ENCODE data around the gene ZNF582. TPM values are rescaled to one million over a fixed set of nuclear protein-coding genes. Genes with fewer than 3 reads are reported as not detected.
A peak's percentile ranks its signal among the peaks of the same experiment; 100 is the strongest.

ZNF582 gene
- total RNA-seq (ENCODE audit: low replicate concordance) = 2.5 and 4.0 TPM in 2 replicates

DNA sequence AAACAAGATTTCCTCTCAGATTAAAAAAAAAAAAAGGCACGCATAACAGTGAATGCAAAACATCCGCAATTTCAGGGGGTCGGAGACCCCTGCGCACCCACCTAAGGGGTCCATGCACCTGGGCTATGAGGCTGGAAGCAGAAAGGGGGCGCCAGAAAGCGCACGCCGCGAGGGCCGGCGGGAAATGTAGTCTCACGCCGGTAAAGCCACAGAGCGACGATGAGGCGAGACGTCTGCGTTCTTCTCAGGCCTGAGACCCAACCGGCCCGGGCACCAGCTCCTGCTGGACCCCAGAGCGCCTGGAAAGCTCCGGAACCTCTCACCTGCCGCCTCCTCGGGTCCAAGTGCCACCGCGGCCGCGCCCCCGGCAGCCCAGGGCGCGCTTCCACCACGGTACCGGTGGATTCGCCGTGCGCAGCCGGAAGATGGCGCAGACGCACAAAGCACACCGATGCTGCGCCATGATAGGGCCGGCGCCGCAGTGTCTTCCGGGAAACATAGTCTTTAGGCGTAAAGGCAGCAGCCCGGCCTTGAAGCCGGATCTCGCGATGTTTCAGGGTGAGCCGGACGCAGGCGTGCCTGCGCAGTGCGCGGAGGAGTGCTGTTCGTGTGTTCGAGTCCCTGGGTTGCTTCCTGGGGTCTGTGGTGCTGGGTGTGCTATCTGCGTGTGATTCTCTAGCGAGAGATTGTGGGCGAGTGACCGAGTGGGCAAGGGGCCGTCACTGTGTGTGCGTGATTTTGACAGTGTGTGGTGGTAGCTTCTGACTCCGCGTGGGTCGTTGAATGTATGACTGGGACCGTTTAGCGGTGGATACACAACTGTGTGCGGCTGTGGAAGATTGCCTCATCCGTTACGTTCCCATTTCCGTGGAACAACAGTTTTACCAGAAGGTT, at the start of gene ZNF582:
Gene ZNF582, minus strand, starts transcription at position 416 of the 894 bp plus-strand sequence. CDS start 1,782 bp downstream, outside the sequence.
- H3K36me3 ChIP-seq = no peaks in the 10 kb centered on the region
- no peaks in the 10 kb centered on the region for H3K27me3 ChIP-seq

DNA sequence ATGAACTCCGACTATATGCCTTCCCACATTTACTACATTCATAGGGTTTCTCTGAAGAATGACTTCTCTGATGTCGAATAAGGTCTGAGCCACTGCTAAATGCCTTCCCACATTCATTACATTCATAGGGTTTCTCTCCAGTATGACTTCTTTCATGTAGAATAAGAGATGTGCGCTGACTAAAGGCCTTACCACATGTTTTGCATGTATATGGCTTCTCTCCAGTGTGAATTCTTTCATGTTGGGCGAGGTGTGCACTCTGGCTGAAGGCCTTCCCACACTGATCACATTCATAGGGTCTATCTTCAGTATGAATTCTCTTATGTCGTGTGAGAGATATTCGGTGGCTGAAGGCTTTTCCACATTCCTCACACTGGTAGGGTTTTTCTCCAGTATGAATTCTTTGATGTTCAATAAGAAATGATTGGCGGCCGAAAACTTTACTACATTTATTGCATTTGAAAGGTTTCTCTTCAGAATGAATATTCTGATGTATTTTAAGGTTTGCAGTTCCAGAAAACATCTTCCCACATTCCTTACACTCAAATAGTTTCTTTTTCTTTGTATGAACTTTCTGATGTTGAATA, 48.0 kb upstream of the ZNF582 start:
- Mint-ChIP-seq H3K27ac (no peak overlapping the region), H3K9me3 (peaks cover 61% of the 10 kb centered on the region), H3K4me1 (no peaks in the 10 kb centered on the region), H3K27me3 (ENCODE audit: insufficient read depth, low read depth) (peaks cover 2% of the 10 kb centered on the region), H3K4me3 (no peak overlapping the region), H3K36me3 (no peaks in the 10 kb centered on the region)
- TF ChIP-seq, protein P1, sequence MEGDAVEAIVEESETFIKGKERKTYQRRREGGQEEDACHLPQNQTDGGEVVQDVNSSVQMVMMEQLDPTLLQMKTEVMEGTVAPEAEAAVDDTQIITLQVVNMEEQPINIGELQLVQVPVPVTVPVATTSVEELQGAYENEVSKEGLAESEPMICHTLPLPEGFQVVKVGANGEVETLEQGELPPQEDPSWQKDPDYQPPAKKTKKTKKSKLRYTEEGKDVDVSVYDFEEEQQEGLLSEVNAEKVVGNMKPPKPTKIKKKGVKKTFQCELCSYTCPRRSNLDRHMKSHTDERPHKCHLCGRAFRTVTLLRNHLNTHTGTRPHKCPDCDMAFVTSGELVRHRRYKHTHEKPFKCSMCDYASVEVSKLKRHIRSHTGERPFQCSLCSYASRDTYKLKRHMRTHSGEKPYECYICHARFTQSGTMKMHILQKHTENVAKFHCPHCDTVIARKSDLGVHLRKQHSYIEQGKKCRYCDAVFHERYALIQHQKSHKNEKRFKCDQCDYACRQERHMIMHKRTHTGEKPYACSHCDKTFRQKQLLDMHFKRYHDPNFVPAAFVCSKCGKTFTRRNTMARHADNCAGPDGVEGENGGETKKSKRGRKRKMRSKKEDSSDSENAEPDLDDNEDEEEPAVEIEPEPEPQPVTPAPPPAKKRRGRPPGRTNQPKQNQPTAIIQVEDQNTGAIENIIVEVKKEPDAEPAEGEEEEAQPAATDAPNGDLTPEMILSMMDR (IDR thresholded peaks at IDR 0.05) = no peak
- TF ChIP-seq EZH2phosphoT487 (IDR thresholded peaks at IDR 0.05) = no peak
- TF ChIP-seq EZH2 (IDR thresholded peaks at IDR 0.05) = no peak
- H3K27ac ChIP-seq = no peak overlapping the region
- DNase-seq (ENCODE audit: low spot score) = no peak
- H3K9me3 ChIP-seq (ENCODE audit: low read depth) = peaks cover 38% of the 10 kb centered on the region
- H3K79me2 ChIP-seq (ENCODE audit: low read depth) = no peaks in the 10 kb centered on the region
- H3K36me3 ChIP-seq = peaks cover 22% of the 10 kb centered on the region
- H3K9ac ChIP-seq = no peak overlapping the region
- no peaks in the 10 kb centered on the region for H4K20me1 ChIP-seq (ENCODE audit: low read depth)
- no peak overlapping the region for H2AFZ ChIP-seq (replicated peaks)
- H3F3A ChIP-seq (ENCODE audit: low read depth) = no peaks in the 10 kb centered on the region
- no peaks in the 10 kb centered on the region for H3K4me1 ChIP-seq
- H3K4me2 ChIP-seq = no peak overlapping the region
- H3K4me3 ChIP-seq = no peak overlapping the region
- H3K27me3 ChIP-seq = no peaks in the 10 kb centered on the region

More for the DNA sequence above, at the start of gene ZNF582:
- peak; percentile 98 for DNase-seq (ENCODE audit: low spot score)
- Histone ChIP-seq H3K4me1 (no peaks in the 10 kb centered on the region), H4K20me1 (ENCODE audit: low read depth) (no peaks in the 10 kb centered on the region), H2AFZ (replicated peaks) (peak within 1 kb of the TSS; percentile 95), H3K4me2 (peak within 1 kb of the TSS; percentile 69), H3K4me3 (peak within 1 kb of the TSS; percentile 64), H3F3A (ENCODE audit: low read depth) (no peaks in the 10 kb centered on the region), H3K9ac (peak within 1 kb of the TSS; percentile 86), H3K27ac (peak within 1 kb of the TSS; percentile 23), H3K9me3 (ENCODE audit: low read depth) (no peaks in the 10 kb centered on the region), H3K79me2 (ENCODE audit: low read depth) (no peaks in the 10 kb centered on the region)
- H3K9me3 Mint-ChIP-seq = peaks cover 70% of the 10 kb centered on the region
- peaks cover 10% of the 10 kb centered on the region for H3K27me3 Mint-ChIP-seq (ENCODE audit: insufficient read depth, low read depth)
- H3K4me1 Mint-ChIP-seq = peaks cover 2% of the 10 kb centered on the region
- peaks cover 62% of the 10 kb centered on the region for H3K36me3 Mint-ChIP-seq
- peak within 1 kb of the TSS; percentile 85 for H3K4me3 Mint-ChIP-seq
- TF ChIP-seq EZH2 (IDR thresholded peaks at IDR 0.05) = no peak
- TF ChIP-seq, protein P1 (IDR thresholded peaks at IDR 0.05) = peak; percentile 84
- peak within 1 kb of the TSS; percentile 98 for H3K27ac Mint-ChIP-seq

DNA sequence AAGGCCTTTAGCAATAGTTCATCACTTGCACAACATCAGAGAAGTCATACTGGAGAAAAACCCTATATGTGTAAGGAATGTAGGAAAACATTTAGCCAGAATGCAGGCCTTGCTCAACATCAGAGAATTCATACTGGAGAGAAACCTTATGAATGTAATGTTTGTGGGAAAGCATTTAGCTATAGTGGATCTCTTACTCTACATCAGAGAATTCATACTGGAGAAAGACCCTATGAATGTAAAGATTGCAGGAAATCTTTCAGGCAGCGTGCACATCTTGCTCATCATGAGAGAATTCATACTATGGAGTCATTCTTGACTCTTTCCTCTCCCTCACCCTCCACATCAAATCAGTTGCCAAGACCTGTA, 30.6 kb upstream of the ZNF582 start:
- no peak overlapping the region for H3K4me2 ChIP-seq
- peaks cover 82% of the 10 kb centered on the region for H3K9me3 Mint-ChIP-seq
- no peaks in the 10 kb centered on the region for H3K79me2 ChIP-seq (ENCODE audit: low read depth)
- H3K9me3 ChIP-seq (ENCODE audit: low read depth) = peaks cover 92% of the 10 kb centered on the region
- H3K4me3 ChIP-seq = no peak overlapping the region
- TF ChIP-seq, protein P1 (IDR thresholded peaks at IDR 0.05) = no peak
- TF ChIP-seq EZH2phosphoT487 (IDR thresholded peaks at IDR 0.05) (no peak), EZH2 (IDR thresholded peaks at IDR 0.05) (no peak)
- no peak for DNase-seq (ENCODE audit: low spot score)
- H3K36me3 Mint-ChIP-seq = peaks cover 52% of the 10 kb centered on the region
- H3K4me3 Mint-ChIP-seq = no peak overlapping the region
- H4K20me1 ChIP-seq (ENCODE audit: low read depth) = no peaks in the 10 kb centered on the region
- H3K27ac Mint-ChIP-seq = no peak overlapping the region
- peaks cover 14% of the 10 kb centered on the region for H3F3A ChIP-seq (ENCODE audit: low read depth)
- H2AFZ ChIP-seq (replicated peaks) = no peak overlapping the region
- H3K36me3 ChIP-seq = peaks cover 42% of the 10 kb centered on the region
- no peak overlapping the region for H3K27ac ChIP-seq
- H3K4me1 Mint-ChIP-seq = no peaks in the 10 kb centered on the region
- peaks cover 2% of the 10 kb centered on the region for H3K27me3 Mint-ChIP-seq (ENCODE audit: insufficient read depth, low read depth)
- no peak overlapping the region for H3K9ac ChIP-seq
- H3K4me1 ChIP-seq = no peaks in the 10 kb centered on the region
- H3K27me3 ChIP-seq = no peaks in the 10 kb centered on the region
